Kidney (tissue), 14 donors: ENCODE data around the gene NPPC. TPM values are rescaled to one million over a fixed set of nuclear protein-coding genes. Genes with fewer than 3 reads are reported as not detected.
"Not testable (repeated sequence)": the region's sequence is repeated elsewhere in the genome, so short reads cannot be mapped to it uniquely, and the experiment has no call there.

Experiments
- DNase-seq, 5 donors: peaks; one replicate each; pipeline ENCODE4 v3.0.0-alpha.2; 2013 to 2020
- FAIRE-seq: peaks from 2 replicates; lab custom pipeline; 2012; peaks lifted over from hg19 to GRCh38; lab: Jason Lieb, UNC
- H3K27ac ChIP-seq, 2 donors: one replicate each; pipeline ENCODE4 v1.7.0; 2013; ENCODE audit warnings: low read depth in 2 of 2, low read length in 2 of 2, inconsistent platforms in 1 of 2
- H3K27me3 ChIP-seq: one replicate; pipeline ENCODE4 v1.7.1; 2013; ENCODE audit warnings: low read length, inconsistent platforms; ENCODE audit not compliant: control insufficient read depth, insufficient read depth
- H3K36me3 ChIP-seq, 3 donors: one replicate each; pipeline versions ENCODE4 v1.7.0 to v1.7.1; 2013; ENCODE audit warnings: low read length in 3 of 3, control low read depth in 1 of 3, inconsistent platforms in 1 of 3; ENCODE audit not compliant: insufficient read depth in 3 of 3, control insufficient read depth in 2 of 3
- H3K4me1 ChIP-seq, 3 donors: one replicate each; pipeline versions ENCODE4 v1.7.0 to v1.7.1; 2013; ENCODE audit warnings: low read length in 3 of 3, inconsistent platforms in 1 of 3, low read depth in 1 of 3; ENCODE audit not compliant: control insufficient read depth in 2 of 3, insufficient read depth in 2 of 3
- H3K4me3 ChIP-seq, 3 donors: one replicate each; pipeline versions ENCODE4 v1.7.0 to v1.8.1; 2013; ENCODE audit warnings: low read length in 3 of 3, control low read depth in 1 of 3, inconsistent platforms in 1 of 3
- H3K9ac ChIP-seq, 3 donors: one replicate each; pipeline versions ENCODE4 v1.7.0 to v1.7.1; 2013; ENCODE audit warnings: low read length in 3 of 3, control low read depth in 1 of 3, inconsistent platforms in 1 of 3
- H3K9me3 ChIP-seq, 3 donors: one replicate each; pipeline versions ENCODE4 v1.7.0 to v1.7.1; 2013; ENCODE audit warnings: low read length in 3 of 3, control low read depth in 1 of 3, inconsistent platforms in 1 of 3; ENCODE audit not compliant: control insufficient read depth in 2 of 3, insufficient read depth in 1 of 3
- intact Hi-C: fragments of 100-400 bp; cut with DNase I; formaldehyde crosslinking; loops from one replicate; pipeline ENCODE4 v1.11.1; 2022
- polyA plus RNA-seq: library from polyadenylated mRNA; stranded (reverse); fragments of 350-450 nt; fragmentation: Illumina TruSeq; extraction: RNeasy Lipid Tissue Mini Kit (QIAGEN cat#74804); gene quantifications from one replicate; pipeline ENCODE4 v1.2.3, GENCODE V29; 2014; ENCODE audit warnings: low read depth, low replicate concordance; ENCODE audit not compliant: insufficient read depth
- total RNA-seq: library from RNA; stranded (reverse); fragmentation: NEBNext Ultra II Directional; extraction: Animal tissue kit (Norgen Biotek cat#: 25700); gene quantifications from one replicate; pipeline ENCODE4 v1.2.1, GENCODE V29; 2021
- TF ChIP-seq, protein P1 (sequence below): IDR thresholded peaks from 3 replicates; pipeline ENCODE4 v1.5.1; 2012; ENCODE audit warnings: mild to moderate bottlenecking, moderate library complexity, borderline replicate concordance; ENCODE audit not compliant: insufficient read depth; ENCODE audit errors: extremely low read depth
- donor health status: control.
- donor health status: control.
- donor health status: control.
- donor health status: control.
- donor health status: control.
- donor health status: DM: yes; HTN: yes; CAD: no.
- donor health status: Normal renal cell carcinoma (clear cell type).

The NPPC gene
- total and polyA plus RNA-seq, 2 donors from 2014 or later, result not detected

DNA sequence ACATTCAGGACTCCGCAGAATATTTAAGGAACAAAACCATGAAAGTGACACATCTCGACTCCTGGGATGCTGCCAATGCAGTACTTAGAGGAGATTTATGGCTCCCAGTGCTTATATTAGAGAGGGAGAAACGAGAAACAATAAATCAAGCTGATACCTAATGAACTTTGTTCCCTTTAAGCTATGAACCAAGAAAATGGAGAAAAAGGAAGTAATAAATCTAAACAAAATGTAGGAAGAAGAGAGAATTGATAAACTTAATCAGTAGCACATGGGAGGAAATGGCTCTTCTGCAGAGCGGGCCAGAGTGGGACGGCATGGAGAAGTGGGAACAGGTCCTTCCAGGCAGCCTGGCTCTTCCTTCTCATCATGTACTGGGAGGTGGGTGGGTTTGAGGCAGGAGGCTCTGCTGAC lies 42.7 kb downstream of the NPPC start:
- H3K4me3 ChIP-seq, result no peak overlapping the region
- peaks cover 0 to 4% (median 0%) of the 10 kb centered on the region in 3 donors for H3K9me3 ChIP-seq
- TF ChIP-seq, protein P1, sequence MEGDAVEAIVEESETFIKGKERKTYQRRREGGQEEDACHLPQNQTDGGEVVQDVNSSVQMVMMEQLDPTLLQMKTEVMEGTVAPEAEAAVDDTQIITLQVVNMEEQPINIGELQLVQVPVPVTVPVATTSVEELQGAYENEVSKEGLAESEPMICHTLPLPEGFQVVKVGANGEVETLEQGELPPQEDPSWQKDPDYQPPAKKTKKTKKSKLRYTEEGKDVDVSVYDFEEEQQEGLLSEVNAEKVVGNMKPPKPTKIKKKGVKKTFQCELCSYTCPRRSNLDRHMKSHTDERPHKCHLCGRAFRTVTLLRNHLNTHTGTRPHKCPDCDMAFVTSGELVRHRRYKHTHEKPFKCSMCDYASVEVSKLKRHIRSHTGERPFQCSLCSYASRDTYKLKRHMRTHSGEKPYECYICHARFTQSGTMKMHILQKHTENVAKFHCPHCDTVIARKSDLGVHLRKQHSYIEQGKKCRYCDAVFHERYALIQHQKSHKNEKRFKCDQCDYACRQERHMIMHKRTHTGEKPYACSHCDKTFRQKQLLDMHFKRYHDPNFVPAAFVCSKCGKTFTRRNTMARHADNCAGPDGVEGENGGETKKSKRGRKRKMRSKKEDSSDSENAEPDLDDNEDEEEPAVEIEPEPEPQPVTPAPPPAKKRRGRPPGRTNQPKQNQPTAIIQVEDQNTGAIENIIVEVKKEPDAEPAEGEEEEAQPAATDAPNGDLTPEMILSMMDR, result no peak
- no peaks in the 10 kb centered on the region for H3K36me3 ChIP-seq
- DNase-seq (peak in 3 of 5 donors; percentile 67 to 94 (median 91)), FAIRE-seq (no peak)
- H3K4me1 ChIP-seq, result peaks cover 0 to 4% (median 0%) of the 10 kb centered on the region in 3 donors
- H3K27ac ChIP-seq, result no peak overlapping the region
- no peaks in the 10 kb centered on the region for H3K27me3 ChIP-seq
- intact Hi-C loops, result no loop called here
- no peak overlapping the region for H3K9ac ChIP-seq

DNA sequence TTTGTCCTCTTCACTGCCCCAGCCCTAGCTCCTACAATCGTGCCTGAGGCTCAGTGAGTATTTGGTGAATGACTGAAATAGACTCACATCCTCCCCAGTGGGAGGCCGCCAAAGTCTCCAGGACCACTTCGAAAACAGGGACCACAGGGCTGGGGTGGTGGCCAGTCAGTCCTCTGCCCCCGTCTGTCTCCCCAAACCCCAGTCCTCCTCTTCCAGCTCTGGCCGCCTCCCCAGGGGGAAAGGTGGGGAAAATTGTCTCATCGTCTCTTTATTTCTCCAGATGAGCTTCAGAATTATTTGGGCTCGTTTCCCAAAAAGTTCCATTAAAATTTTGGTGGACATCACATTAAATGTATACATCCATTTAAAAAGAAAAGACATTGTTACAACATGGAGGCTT lies 43.5 kb downstream of the NPPC start:
- Histone ChIP-seq H3K27ac (no peak overlapping the region), H3K9me3 (peaks cover 0 to 4% (median 0%) of the 10 kb centered on the region in 3 donors), H3K36me3 (no peaks in the 10 kb centered on the region), H3K9ac (no peak overlapping the region), H3K27me3 (no peaks in the 10 kb centered on the region), H3K4me3 (no peak overlapping the region), H3K4me1 (peaks cover 0 to 4% (median 0%) of the 10 kb centered on the region in 3 donors)
- DNase-seq (no peak), FAIRE-seq (no peak)
- TF ChIP-seq, protein P1, result no peak
- intact Hi-C loops, result no loop called here

DNA sequence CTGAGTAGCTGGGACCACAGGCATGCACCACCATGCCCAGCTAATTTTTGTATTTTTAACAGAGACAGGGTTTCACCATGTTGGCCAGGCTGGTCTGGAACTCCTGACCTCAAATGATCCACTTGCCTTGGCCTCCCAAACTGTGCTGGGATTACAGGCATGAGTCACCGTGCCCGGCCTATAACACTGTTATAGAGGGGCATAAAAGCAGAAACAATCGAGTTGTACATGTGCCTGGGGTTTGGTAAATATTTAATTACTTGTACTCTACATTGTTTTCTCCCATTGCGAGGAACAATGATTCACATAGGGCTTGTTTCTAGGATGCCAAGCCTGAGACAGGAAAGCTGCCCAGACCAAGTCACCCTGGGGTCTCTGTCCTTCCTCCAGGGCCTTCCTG lies 45.8 kb downstream of the NPPC start:
- FAIRE-seq, H3K27ac ChIP-seq, H3K4me3 ChIP-seq, DNase-seq, H3K27me3 ChIP-seq, H3K4me1 ChIP-seq, intact Hi-C loops, H3K9me3 ChIP-seq, H3K9ac ChIP-seq, H3K36me3 ChIP-seq: not testable (repeated sequence)

DNA sequence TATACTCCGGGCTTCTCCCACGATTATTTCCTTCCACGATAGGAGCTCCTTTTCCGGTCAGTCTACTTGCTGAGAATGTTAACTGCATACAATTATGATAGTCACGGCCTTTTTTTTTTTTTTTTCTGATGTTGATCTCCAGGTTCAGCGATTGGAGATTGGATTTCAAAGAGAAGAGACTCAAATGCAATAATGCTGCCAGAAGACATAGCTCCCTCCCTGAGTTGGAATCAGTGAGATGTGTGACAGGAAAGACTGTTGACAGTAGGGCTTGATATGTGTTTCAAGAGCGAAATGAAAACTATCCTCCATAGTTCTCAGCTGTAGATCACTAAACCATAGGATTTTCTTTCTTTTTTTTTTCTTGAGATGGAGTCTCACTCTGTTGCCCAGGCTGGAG lies 47.0 kb downstream of the NPPC start:
- Histone ChIP-seq H3K9me3 (no peaks in the 10 kb centered on the region), H3K9ac (no peak overlapping the region), H3K4me1 (peaks cover 0 to 4% (median 0%) of the 10 kb centered on the region in 3 donors), H3K36me3 (no peaks in the 10 kb centered on the region), H3K4me3 (no peak overlapping the region), H3K27me3 (no peaks in the 10 kb centered on the region), H3K27ac (no peak overlapping the region)
- FAIRE-seq (no peak), DNase-seq (peak in 2 of 5 donors; percentile 63 to 66)
- intact Hi-C loops, result no loop called here
- TF ChIP-seq, protein P1, result no peak
